Tibial nerve (tissue), 4 donors: ENCODE results near the gene LBHD2. TPM values are rescaled to one million over a fixed set of nuclear protein-coding genes. Genes with fewer than 3 reads are reported as not detected.
A peak's percentile ranks its signal among the peaks of the same experiment; 100 is the strongest.

ENCODE experiments used
- DNase-seq, 2 donors: peaks; one replicate each; pipeline ENCODE4 v3.0.0-alpha.2; 2019; ENCODE audit warnings: low spot score in 2 of 2
- H3K27ac ChIP-seq, 4 donors: fragments of 200-600 bp; sonication (generic) in 3 of 4; one replicate each; pipeline ENCODE4 v1.5.1; 2017 to 2019; ENCODE audit warnings: mild to moderate bottlenecking in 1 of 4
- H3K27me3 ChIP-seq, 2 donors: fragments of 200-600 bp; sonication (generic) in 1 of 2; one replicate each; pipeline versions ENCODE4 v1.5.1 to v1.6.0; 2017 to 2019
- H3K36me3 ChIP-seq, 3 donors: fragments of 200-600 bp; sonication (generic); one replicate each; pipeline ENCODE4 v1.5.1; 2018 to 2019
- H3K4me1 ChIP-seq, 4 donors: fragments of 200-600 bp; sonication (generic) in 3 of 4; one replicate each; pipeline ENCODE4 v1.5.1; 2017 to 2019
- H3K4me3 ChIP-seq, 4 donors: fragments of 200-600 bp; sonication (generic) in 3 of 4; one replicate each; pipeline ENCODE4 v1.5.1; 2017 to 2019; ENCODE audit warnings: mild to moderate bottlenecking in 1 of 4, moderate library complexity in 1 of 4
- H3K9me3 ChIP-seq, 4 donors: fragments of 200-600 bp; sonication (generic) in 3 of 4; one replicate each; pipeline ENCODE4 v1.5.1; 2017 to 2019
- CTCF ChIP-seq, 5 experiments: fragments of 200-600 bp in 3 of 5; fragments of 450-650 bp in 2 of 5; sonication (generic) in 3 of 5; IDR thresholded peaks; one replicate each; pipeline ENCODE4 v1.5.1; 2016 to 2019; ENCODE audit warnings: antibody characterized with exemption in 5 of 5, mild to moderate bottlenecking in 3 of 5, moderate library complexity in 2 of 5
- EP300 ChIP-seq, 2 donors: sonication (generic); formaldehyde crosslinking; IDR thresholded peaks; one replicate each; pipeline ENCODE4 v1.6.1; 2017; ENCODE audit warnings: antibody characterized with exemption in 2 of 2, mild to moderate bottlenecking in 1 of 2
- POLR2A ChIP-seq, 2 donors: fragments of 450-650 bp; IDR thresholded peaks; one replicate each; pipeline ENCODE4 v1.6.1; 2017; ENCODE audit warnings: antibody characterized with exemption in 2 of 2, mild to moderate bottlenecking in 2 of 2, moderate library complexity in 2 of 2
- WGBS, 2 donors: methylation state at CpG; one replicate each; pipeline ENCODE4 v1.1.5; 2018; 5-methylcytosine and 5-hydroxymethylcytosine counted together
- total RNA-seq, 4 donors: library from RNA; depleted of rRNA; stranded (reverse); fragments of >200 nt; gene quantifications; one replicate each; pipeline ENCODE4 v1.1.0, GENCODE V29; 2016

The LBHD2 gene
- total RNA-seq, 4 donors from 2014 or later, result not detected

- no peak overlapping the region for H3K4me3 ChIP-seq
- peaks cover 0 to 45% (median 26%) of the 10 kb centered on the region in 4 donors for H3K4me1 ChIP-seq
- H3K27ac ChIP-seq, result no peak overlapping the region
- TF ChIP-seq CTCF (IDR thresholded peaks at IDR 0.05), result no peak
- WGBS, 2 donors, result 17 to 18% methylated on average over 1 to 13 of the region's 20 CpGs
- DNase-seq, result no peak
- peaks cover 2 to 44% of the 10 kb centered on the region in 2 donors for H3K27me3 ChIP-seq
- no peaks in the 10 kb centered on the region for H3K36me3 ChIP-seq
- no peaks in the 10 kb centered on the region for H3K9me3 ChIP-seq
Observed at GRCh38 chr14:103104389-103104653, 20.3 kb downstream of the LBHD2 start.

GRCh38 chr14:103104654-103105452, 20.8 kb downstream of the LBHD2 start:
- TF ChIP-seq CTCF (IDR thresholded peaks at IDR 0.05), result peak; percentile 94 to 99 (median 98)
- no peak for TF ChIP-seq EP300 (IDR thresholded peaks at IDR 0.05)
- H3K9me3 ChIP-seq, result no peaks in the 10 kb centered on the region
- no peak overlapping the region for H3K4me3 ChIP-seq
- H3K36me3 ChIP-seq, result no peaks in the 10 kb centered on the region
- peaks cover 2 to 44% of the 10 kb centered on the region in 2 donors for H3K27me3 ChIP-seq
- H3K27ac ChIP-seq, result no peak overlapping the region
- 5 to 6% methylated on average over 38 to 50 of the region's 59 CpGs for WGBS, 2 donors
- peak; percentile 53 to 69 for DNase-seq
- peaks cover 0 to 43% (median 30%) of the 10 kb centered on the region in 4 donors for H3K4me1 ChIP-seq

GRCh38 chr14:103105580-103106150, 21.7 kb downstream of the LBHD2 start:
- Histone ChIP-seq H3K27me3 (peaks cover 2 to 42% of the 10 kb centered on the region in 2 donors), H3K4me1 (peaks cover 0 to 49% (median 37%) of the 10 kb centered on the region in 4 donors)

GRCh38 chr14:103107455-103107854, 23.4 kb downstream of the LBHD2 start:
- DNase-seq, result no peak
- Histone ChIP-seq H3K27me3 (peaks cover 2 to 25% of the 10 kb centered on the region in 2 donors), H3K27ac (no peak overlapping the region), H3K36me3 (no peaks in the 10 kb centered on the region), H3K4me1 (peaks cover 0 to 61% (median 46%) of the 10 kb centered on the region in 4 donors), H3K9me3 (no peaks in the 10 kb centered on the region), H3K4me3 (no peak overlapping the region)
- WGBS, 2 donors, result 94 to 98% methylated on average over 14 to 23 of the region's 23 CpGs
- TF ChIP-seq POLR2A (IDR thresholded peaks at IDR 0.05) (no peak), CTCF (IDR thresholded peaks at IDR 0.05) (no peak), EP300 (IDR thresholded peaks at IDR 0.05) (no peak)

More at GRCh38 chr14:103105580-103106150, 21.7 kb downstream of the LBHD2 start:
- no peak overlapping the region for H3K27ac ChIP-seq
- no peaks in the 10 kb centered on the region for H3K9me3 ChIP-seq
- 54 to 70% methylated on average over 7 of the region's 9 CpGs for WGBS, 2 donors
- H3K4me3 ChIP-seq, result no peak overlapping the region
- TF ChIP-seq POLR2A (IDR thresholded peaks at IDR 0.05), result no peak
- no peak for TF ChIP-seq EP300 (IDR thresholded peaks at IDR 0.05)
- TF ChIP-seq CTCF (IDR thresholded peaks at IDR 0.05), result peak in 1 of 5 experiments; percentile 6
- DNase-seq, result no peak
- no peaks in the 10 kb centered on the region for H3K36me3 ChIP-seq
